ENCODE results near the gene ATP5F1E.
A peak's percentile ranks its signal among the peaks of the same experiment; 100 is the strongest.

DNA sequence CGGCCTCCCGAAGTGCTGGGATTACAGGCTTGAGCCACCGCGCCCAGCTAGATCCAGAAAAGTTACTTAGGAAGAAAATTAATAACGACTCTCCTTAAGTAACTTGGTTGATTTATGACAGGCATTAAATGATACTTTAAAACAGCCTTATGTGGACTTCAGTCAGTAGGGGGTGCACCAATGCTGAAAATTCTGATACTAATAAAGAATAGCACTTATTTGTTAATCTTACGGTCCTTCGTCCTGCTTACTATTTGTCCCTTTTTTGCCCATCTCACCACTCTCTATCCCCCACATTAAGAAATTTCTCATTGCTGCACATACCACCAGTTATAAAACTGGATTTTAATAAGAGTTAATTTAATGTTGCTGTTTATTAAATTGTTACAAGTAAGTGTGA is 23.2 kb upstream of the ATP5F1E start:
- TF ChIP-seq, protein P1, sequence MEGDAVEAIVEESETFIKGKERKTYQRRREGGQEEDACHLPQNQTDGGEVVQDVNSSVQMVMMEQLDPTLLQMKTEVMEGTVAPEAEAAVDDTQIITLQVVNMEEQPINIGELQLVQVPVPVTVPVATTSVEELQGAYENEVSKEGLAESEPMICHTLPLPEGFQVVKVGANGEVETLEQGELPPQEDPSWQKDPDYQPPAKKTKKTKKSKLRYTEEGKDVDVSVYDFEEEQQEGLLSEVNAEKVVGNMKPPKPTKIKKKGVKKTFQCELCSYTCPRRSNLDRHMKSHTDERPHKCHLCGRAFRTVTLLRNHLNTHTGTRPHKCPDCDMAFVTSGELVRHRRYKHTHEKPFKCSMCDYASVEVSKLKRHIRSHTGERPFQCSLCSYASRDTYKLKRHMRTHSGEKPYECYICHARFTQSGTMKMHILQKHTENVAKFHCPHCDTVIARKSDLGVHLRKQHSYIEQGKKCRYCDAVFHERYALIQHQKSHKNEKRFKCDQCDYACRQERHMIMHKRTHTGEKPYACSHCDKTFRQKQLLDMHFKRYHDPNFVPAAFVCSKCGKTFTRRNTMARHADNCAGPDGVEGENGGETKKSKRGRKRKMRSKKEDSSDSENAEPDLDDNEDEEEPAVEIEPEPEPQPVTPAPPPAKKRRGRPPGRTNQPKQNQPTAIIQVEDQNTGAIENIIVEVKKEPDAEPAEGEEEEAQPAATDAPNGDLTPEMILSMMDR (conservative IDR thresholded peaks at IDR 0.05; ENCODE audit: low read depth, low read length), result peak; percentile 52
- no peak for TF ChIP-seq POLR2A (IDR thresholded peaks at IDR 0.05; ENCODE audit: low read depth, low read length)
